G401.6 (cell line): ENCODE results near the gene TBCCD1.
"Not testable (repeated sequence)": the region's sequence is repeated elsewhere in the genome, so short reads cannot be mapped to it uniquely, and the experiment has no call there.

Experiments
- FAIRE-seq: peaks from 2 replicates; lab custom pipeline; 2012; peaks lifted over from hg19 to GRCh38; lab: Jason Lieb, UNC

Gene TBCCD1

DNA sequence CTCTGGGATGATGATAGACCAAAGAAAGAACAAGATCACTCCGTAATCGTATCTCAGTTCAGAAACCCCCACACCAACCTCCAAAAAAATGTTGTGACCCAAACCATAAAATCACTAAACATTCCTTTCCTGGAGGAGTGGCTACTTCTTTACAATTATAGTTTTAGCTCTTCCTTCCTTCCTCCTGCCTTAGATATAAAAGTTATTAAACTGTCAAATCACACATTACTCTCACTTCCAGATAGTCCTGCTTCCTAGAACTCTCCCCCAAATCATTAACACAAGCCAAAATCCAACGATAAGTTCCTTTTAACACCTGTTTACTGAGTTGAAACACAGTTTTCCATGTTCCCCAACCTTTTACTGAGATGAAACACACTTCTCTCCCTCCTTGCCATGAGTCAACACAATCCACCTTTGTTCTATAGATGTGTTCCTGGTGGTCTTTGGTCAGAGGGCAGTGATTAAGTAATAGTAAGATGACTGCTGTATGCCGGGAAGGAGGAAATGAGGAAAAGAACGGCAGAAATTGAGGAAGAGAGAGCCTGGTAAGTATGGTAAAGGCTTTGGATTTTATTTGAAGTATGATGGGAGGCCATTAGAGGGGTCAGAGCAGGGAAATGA lies 14.6 kb downstream of the TBCCD1 start:
- no peak for FAIRE-seq

GRCh38 chr3:186551387-186551786 lies 15.8 kb downstream of the TBCCD1 start:
- no peak for FAIRE-seq

- no peak for FAIRE-seq
These were observed 17.6 kb downstream of the TBCCD1 start for GRCh38 chr3:186549497-186549896.

DNA sequence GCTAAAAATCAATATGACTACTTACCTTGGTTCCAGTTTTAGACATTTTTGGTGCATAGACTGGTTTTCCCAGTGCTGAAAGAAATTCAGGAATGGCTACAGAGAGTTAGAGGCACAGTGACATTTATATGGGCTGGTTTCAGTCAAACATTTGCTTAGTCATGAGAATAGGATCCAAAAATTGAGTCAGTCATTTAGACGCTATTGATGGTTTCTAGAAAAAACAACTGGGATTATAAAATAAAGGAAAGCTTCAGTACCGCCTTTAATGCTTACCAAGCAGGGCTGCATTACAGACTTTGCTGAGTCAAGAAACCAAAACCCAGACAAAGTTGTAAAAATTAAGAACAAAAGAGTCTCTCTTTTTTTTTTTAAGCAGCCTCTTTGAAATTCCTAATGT lies 22.9 kb downstream of the TBCCD1 start, which contains the start of gene CRYGS:
Gene CRYGS (minus strand): TSS at position 100 of the 400 bp plus-strand sequence. CDS start 54 bp downstream, at position 46.
- FAIRE-seq, result no peak

- no peak for FAIRE-seq
These were observed 26.3 kb downstream of the TBCCD1 start for GRCh38 chr3:186540835-186541226.

GRCh38 chr3:186540221-186540834 lies 26.8 kb downstream of the TBCCD1 start:
- FAIRE-seq, result peak; percentile 94

DNA sequence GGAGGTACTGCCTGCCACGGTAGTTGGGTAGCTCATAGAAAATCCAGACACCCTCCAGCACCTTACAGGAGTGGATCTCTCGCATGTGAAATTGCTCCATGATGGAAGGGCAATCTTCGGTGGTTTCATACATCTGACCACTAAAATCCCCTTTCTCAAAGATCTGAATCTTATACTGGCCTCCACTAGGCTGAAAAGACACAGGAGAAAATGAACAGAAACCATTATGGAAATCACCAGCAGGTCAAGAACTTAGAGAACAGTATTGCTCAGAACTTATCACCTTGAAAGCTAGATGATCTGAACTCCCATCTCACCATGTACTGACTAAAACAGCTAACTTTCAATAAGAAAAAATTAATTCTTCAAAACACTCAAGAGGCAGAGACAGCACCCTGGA lies 28.4 kb downstream of the TBCCD1 start:
- FAIRE-seq, result no peak

DNA sequence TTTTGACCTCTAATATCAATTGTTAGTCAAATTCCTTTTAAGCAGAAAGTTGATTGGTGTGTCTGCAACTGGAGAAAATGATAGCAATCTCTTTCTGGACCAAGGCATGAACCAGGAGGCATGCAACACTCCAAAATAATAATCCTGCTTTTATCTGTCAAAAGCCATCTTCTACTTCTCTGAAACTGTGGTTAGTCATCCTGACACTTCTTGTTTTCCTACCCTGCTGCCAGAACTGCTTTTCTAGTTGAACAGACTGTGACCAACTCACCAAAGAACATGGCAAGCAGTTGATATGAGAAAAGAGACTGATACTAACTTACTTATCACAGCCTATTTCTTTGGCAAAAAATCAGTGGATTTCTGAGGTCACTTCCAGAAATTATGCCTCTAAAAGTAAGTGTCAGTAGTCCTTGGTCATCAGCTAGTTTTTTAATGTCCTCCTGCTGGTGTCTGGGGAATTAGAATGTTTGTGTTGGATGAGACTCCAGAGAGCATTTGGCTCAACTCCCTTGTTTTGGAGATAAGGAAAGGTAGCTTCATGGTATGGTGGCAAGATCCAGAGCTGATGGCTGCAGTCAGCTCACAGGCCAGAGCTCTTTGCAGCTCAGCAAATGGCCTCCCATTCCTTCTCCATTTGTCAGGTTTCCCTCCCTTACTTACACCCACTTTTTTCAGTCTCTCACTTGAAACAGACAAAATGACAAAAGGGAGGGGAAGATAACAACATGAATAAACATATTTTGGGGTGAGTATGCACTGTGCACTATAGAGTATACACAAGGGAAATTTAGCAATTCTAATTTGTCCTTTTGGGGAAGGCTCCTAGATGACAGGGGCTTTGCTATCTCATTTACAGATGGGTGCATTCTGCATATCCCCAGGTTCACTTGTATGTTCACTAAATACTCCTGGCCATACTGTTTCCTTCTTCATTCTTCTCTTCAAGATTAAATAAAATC lies 30.0 kb downstream of the TBCCD1 start:
- no peak for FAIRE-seq

- no peak for FAIRE-seq
These were observed 32.9 kb downstream of the TBCCD1 start for GRCh38 chr3:186534113-186534669.

DNA sequence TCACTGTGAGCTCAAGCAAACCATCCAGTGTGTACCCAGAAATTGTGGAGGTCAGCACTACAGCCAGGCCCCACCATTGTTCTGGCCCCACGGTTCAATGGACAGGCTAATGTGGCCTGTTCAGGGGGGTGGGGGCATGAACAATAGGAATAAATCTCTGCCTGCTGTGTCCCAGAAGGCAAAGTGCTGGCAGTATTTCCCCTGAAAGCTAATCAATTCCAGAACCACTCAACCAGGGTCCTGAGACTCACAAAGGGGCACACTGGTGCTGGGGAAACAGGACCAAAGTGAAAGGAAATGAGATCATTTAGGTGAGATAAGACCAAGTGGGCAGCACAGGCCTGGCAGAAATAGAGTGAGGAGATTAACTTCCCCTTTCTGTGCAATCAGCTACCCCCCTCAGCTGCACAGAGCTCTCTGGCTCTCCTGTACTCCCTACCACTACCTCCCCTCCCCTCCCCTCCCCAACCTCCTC lies 34.5 kb downstream of the TBCCD1 start:
- FAIRE-seq, result no peak

DNA sequence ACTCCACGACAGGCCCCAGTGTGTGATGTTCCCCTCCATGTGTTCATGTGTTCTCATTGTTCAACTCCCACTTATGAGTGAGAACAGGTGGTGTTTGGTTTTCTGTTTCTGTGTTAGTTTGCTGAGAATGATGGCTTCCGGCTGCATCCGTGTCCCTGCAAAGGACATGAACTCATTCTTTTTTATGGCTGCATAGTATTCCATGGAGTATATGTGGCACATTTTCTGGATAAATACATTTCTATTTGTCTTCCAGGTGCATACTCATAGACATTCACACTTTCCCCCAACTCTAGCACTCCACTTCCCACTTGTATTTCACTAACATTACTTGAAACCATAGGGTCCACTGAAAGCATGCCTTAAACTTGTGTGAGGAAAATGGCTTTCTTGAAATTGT lies 35.4 kb downstream of the TBCCD1 start:
- not testable (repeated sequence) for FAIRE-seq

GRCh38 chr3:186530415-186530814 lies 36.7 kb downstream of the TBCCD1 start:
- no peak for FAIRE-seq

DNA sequence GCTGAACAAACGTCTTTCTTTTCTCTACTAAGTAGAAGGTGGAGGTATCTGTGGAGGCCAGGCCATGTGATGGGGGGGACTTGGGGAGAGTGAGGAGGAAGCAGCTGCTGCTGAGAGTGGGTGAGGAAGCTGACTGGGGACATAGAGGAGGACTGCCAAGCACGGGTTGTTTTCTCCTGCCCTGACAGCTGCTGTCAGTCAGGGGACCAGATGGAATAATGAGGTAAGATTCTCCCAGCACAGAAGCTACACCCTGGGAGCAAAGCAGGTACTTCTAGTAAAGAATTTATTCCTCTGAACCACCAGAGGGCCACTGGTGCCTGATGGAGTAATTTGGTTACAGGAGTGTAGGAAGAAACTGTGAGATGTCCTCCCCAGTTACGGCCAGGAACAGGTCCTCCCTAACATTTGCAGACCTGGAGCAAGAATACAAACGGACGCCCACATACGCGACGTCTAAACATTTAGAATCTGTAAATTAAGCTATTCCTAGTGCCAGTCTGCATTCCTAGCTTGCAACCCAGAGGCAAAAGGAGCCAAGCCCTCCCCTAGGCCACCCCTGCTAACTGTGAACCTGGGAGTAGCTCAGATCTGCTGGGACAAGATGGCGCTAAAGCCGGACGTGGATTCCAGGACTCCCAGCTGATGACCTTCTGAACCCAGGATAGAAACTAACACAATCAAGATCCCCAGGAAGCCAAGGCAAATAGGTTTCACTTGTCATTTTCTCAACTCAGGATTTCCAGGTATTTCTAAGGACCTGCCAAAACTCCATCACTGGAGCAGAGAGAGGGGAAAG lies 37.7 kb downstream of the TBCCD1 start:
- no peak for FAIRE-seq

DNA sequence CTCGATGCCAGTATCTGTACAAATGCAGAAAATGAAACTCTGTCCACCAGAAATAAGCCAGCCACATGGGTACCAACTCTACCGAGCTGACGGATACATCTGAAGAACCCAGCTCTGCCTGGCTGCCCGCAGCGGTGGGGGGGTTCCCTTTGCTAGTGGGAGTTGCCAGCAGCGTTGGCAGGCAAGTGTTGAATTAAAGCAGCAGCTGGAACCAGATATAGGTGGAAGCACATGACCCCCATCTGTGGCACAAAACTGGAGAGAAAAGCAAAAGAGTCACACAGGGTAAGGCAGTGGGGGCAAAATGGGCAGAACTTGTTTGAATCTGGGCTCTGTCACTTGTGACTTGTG lies 40.9 kb downstream of the TBCCD1 start:
- FAIRE-seq, result no peak

DNA sequence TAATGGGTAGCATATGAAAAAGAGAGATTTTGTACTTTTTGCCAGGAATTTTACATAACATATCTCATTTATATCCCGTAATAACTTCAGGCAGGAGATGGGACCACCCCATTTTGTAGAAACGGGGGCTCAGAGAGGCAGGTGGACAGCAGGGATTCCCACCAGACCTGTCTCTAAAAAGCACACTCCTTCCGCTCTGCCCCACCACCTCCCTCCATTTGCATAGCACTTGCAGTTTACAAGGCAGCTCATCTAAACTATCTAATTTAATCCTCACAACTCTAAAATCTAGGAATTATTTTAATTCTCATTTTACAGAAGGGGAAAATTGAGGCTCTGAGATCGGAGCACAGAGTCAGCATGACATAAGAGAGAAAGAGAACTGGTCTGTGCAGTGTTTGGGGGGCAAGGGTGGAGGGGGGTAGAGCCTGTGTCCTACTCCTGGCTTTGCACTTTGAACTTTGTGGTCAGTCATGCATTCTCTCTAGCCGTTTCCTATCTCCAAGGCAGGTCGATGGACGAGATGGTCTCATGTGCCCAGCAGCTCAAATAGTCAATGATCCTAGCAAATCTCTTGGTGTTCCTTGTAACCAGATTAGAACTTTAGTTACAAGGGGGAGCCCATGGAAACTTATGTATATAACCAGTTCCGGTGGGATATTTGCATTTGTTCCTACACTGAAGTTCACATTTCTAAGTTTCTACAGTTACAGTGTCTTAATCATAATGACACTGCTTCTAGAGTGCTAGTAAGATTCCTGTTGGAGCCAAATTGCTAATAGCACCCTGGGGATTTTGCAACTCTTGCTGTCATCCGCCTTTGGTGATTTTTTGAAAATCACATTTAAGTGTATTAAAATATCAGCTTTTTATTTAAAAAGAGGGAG lies 41.5 kb downstream of the TBCCD1 start:
- no peak for FAIRE-seq

GRCh38 chr3:186524616-186525015 lies 42.5 kb downstream of the TBCCD1 start:
- no peak for FAIRE-seq

- no peak for FAIRE-seq
These were observed 43.7 kb downstream of the TBCCD1 start for GRCh38 chr3:186523434-186523833.

GRCh38 chr3:186523022-186523421 lies 44.1 kb downstream of the TBCCD1 start:
- no peak for FAIRE-seq

GRCh38 chr3:186520957-186521842 lies 45.9 kb downstream of the TBCCD1 start:
- no peak for FAIRE-seq

DNA sequence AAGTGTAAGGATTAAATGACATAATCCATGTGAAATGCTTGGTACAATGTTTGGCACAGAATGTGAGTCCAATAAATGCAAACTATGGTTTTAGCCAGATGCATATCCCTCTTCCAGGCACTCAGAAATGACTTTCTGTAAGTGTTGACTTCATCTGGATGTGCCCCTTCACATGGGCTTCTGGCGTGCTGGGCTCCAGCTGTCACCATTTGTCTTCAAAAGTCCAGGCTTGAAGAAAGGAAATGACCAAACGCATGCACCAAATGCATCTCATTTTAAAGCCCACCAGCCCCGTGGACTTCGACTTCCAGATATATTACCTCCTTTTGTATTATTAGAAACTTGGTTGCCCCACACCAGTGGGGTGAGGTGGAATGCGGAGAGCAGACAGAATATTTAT lies 46.7 kb downstream of the TBCCD1 start:
- no peak for FAIRE-seq
